ENCODE data around the gene CDK4. TPM values are rescaled to one million over a fixed set of nuclear protein-coding genes. Genes with fewer than 3 reads are reported as not detected.

Gene CDK4
- total and polyA plus RNA-seq, 10 donors, result 34.3 to 77.8 (median 53.3) TPM

DNA sequence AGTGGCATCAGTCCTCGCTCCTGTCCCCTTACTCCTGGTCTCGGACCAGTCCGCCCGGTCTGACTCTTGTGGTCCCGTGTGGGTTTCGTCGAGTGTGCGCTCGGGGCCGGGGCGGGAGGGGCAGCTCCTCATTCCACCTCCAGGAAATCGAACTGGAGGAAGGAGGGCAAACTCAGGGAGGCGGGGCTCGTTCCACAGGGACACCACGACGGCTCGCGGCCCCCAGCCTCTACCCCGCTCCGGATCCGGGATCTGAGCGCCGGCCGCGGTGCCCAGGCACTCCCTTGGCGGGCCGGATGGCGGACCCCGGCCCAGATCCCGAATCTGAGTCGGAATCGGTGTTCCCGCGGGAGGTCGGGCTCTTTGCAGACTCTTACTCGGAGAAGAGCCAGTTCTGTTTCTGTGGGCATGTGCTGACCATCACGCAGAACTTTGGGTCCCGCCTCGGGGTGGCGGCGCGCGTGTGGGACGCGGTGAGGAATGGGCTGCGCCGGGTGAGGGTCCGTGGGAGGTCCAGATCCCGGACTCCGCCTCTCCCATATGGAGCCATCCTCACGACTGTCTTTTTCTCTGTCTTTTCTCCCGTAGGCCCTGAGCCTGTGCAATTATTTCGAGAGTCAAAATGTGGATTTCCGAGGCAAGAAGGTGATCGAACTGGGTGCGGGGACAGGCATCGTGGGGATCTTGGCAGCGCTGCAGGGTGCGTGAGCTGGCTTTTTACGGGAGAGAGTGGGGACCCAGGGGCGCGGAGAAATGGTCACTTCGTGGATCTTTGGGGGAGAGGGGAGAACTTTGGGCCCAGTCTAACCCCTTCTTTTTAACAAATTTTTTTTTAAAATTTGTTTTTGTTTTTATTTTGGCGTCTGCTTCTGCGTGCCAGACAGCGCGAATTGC lies 20.6 kb upstream of the CDK4 start, which contains the start of gene EEF1AKMT3:
EEF1AKMT3 (plus strand) TSS at position 186 of the 894 bp plus-strand sequence; CDS start at position 297, 111 bp downstream.
- intact Hi-C loops (cut with DNase I; ENCODE audit: low total_unique reads), result no loop called here

DNA sequence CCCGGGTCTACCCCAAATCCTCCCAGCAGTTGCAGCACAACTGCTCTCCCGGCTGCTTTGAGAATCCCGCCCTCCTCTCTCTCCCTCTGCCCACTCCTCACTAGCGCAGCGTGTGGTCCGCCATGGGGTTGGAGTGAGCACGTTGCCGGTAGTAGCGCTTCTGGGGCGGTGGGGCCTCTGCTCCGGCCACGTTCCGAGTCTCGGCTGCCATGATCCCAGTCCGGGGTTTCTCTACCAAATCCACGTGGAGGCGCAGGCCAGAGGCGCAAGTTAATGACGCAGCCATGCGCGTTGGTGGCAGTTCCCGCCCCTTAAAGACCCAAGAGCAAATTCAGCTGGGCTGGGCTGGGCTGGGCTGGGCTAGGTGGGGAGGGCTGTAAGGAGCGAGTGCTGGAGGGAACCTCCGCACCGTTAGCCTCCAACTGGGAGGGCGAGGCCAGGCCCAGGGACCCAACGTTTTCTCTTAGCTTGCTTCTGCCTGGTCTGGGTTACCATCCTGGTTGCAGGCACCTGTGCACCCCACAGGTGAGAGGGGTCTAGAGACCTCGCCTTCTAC lies 19.8 kb upstream of the CDK4 start, which contains the start of gene METTL1:
METTL1 (minus strand) TSS at position 233 of the 556 bp plus-strand sequence; CDS start at position 211, 22 bp downstream.
- TF ChIP-seq POLR2AphosphoS5 (IDR thresholded peaks at IDR 0.05), result peak; percentile 79 to 85 (median 85)
- TF ChIP-seq, protein P1, sequence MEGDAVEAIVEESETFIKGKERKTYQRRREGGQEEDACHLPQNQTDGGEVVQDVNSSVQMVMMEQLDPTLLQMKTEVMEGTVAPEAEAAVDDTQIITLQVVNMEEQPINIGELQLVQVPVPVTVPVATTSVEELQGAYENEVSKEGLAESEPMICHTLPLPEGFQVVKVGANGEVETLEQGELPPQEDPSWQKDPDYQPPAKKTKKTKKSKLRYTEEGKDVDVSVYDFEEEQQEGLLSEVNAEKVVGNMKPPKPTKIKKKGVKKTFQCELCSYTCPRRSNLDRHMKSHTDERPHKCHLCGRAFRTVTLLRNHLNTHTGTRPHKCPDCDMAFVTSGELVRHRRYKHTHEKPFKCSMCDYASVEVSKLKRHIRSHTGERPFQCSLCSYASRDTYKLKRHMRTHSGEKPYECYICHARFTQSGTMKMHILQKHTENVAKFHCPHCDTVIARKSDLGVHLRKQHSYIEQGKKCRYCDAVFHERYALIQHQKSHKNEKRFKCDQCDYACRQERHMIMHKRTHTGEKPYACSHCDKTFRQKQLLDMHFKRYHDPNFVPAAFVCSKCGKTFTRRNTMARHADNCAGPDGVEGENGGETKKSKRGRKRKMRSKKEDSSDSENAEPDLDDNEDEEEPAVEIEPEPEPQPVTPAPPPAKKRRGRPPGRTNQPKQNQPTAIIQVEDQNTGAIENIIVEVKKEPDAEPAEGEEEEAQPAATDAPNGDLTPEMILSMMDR (IDR thresholded peaks at IDR 0.05 in 8 of 11, conservative IDR thresholded peaks at IDR 0.05 in 3 of 11), result no peak
- peak in 1 of 3 donors; percentile 21 for TF ChIP-seq POLR2A (IDR thresholded peaks at IDR 0.05)
- intact Hi-C loops (cut with DNase I; ENCODE audit: low total_unique reads), result no loop called here
- no peaks in the 10 kb centered on the region for H3K9me3 ChIP-seq
- DNase-seq, result peak; percentile 97
- H3K36me3 ChIP-seq, result peaks cover 0 to 28% (median 1%) of the 10 kb centered on the region in 6 donors
- H3K4me3 ChIP-seq, result peak within 1 kb of the TSS; percentile 66 to 94 (median 82)
- WGBS, 5 donors, result 0 to 1% (median 1%) methylated on average over 25 to 28 of the region's 28 CpGs
- peaks cover 0 to 7% (median 4%) of the 10 kb centered on the region in 7 donors for H3K27me3 ChIP-seq (replicated peaks in 1 of 7)
- H3K27ac ChIP-seq, result peak within 1 kb of the TSS; percentile 70 to 93 (median 90)
- peaks cover 6 to 41% (median 24%) of the 10 kb centered on the region in 6 donors for H3K4me1 ChIP-seq

More for the DNA sequence above, 20.6 kb upstream of the CDK4 start, which contains the start of gene EEF1AKMT3:
- peak; percentile 90 for DNase-seq
- 2 to 6% (median 3%) methylated on average over 32 to 67 of the region's 67 CpGs for WGBS, 5 donors
- H3K4me3 ChIP-seq, result peak within 1 kb of the TSS; percentile 66 to 94 (median 82)
- no peaks in the 10 kb centered on the region for H3K9me3 ChIP-seq
- H3K27ac ChIP-seq, result peak within 1 kb of the TSS; percentile 70 to 93 (median 90)
- TF ChIP-seq POLR2AphosphoS5 (IDR thresholded peaks at IDR 0.05), result no peak
- no peak for TF ChIP-seq POLR2A (IDR thresholded peaks at IDR 0.05)
- TF ChIP-seq, protein P1 (IDR thresholded peaks at IDR 0.05 in 8 of 11, conservative IDR thresholded peaks at IDR 0.05 in 3 of 11), result peak in 1 of 11 experiments; percentile 10
- H3K27me3 ChIP-seq (replicated peaks in 1 of 7), result no peaks in the 10 kb centered on the region
- peaks cover 6 to 35% (median 23%) of the 10 kb centered on the region in 6 donors for H3K4me1 ChIP-seq
- peaks cover 0 to 28% (median 1%) of the 10 kb centered on the region in 6 donors for H3K36me3 ChIP-seq

GRCh38 chr12:57771236-57771872 lies 19.2 kb upstream of the CDK4 start:
- no peak for TF ChIP-seq POLR2AphosphoS5 (IDR thresholded peaks at IDR 0.05)
- TF ChIP-seq, protein P1 (IDR thresholded peaks at IDR 0.05 in 8 of 11, conservative IDR thresholded peaks at IDR 0.05 in 3 of 11), result no peak
- no peak for TF ChIP-seq POLR2A (IDR thresholded peaks at IDR 0.05)
- peak; percentile 92 for DNase-seq
- Histone ChIP-seq H3K4me1 (peaks cover 10 to 47% (median 30%) of the 10 kb centered on the region in 6 donors), H3K27me3 (replicated peaks in 1 of 7) (peaks cover 0 to 12% (median 10%) of the 10 kb centered on the region in 7 donors), H3K4me3 (peak overlapping the region; percentile 66 to 94 (median 82)), H3K36me3 (peaks cover 0 to 28% (median 1%) of the 10 kb centered on the region in 6 donors), H3K9me3 (no peaks in the 10 kb centered on the region), H3K27ac (peak overlapping the region; percentile 70 to 93 (median 90))
- intact Hi-C loops (cut with DNase I; ENCODE audit: low total_unique reads), result no loop called here
- 2 to 4% (median 3%) methylated on average over 16 of the region's 16 CpGs for WGBS, 5 donors

Data from spleen (tissue), 11 donors.